RPMI7951 (cell line): Measurements from ENCODE around the gene EN1. TPM values are rescaled to one million over a fixed set of nuclear protein-coding genes. Genes with fewer than 3 reads are reported as not detected.

Source experiments
- DNase-seq: peaks from one replicate; pipeline ENCODE4 v3.0.0-alpha.2; 2012; ENCODE audit warnings: low read depth
- total RNA-seq: library from RNA; depleted of rRNA; stranded (reverse); fragments of >200 nt; shearing (Covaris generic); gene quantifications from 2 replicates; pipeline ENCODE4 v1.2.3, GENCODE V29; 2014

Gene EN1
- total RNA-seq, 1 experiment from 2014 or later = not detected

DNA sequence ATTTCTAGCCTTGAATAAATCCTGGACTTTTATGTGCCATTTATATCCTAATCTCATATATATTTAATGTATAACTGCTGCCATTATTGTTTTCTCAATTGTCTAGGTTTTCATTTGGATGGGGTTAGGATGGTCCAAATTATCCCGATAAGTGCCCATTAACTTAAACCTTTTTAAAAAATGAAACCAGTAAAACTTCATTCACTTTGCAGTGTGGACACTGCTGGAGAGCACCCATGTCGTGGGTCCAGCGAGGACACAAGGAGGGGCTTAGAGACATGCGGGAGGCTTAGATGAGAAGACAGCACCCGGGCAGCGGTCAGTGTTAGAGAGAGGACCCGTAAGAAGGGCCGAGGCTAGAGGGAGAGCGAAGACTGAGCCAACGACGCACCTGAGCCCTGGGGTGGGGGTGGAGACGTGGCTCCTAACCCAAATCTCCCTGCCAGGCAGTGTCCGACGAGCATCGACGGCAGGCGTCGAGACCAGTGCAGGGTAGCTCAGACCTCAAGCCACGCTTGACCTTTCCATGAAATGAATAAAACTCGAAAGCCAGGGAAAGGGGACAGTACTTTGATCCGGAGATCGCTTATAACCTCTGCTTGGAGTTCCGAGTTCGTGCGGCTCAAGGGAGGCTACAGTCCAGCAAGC lies 9.0 kb upstream of the EN1 start:
- no peak for DNase-seq

DNA sequence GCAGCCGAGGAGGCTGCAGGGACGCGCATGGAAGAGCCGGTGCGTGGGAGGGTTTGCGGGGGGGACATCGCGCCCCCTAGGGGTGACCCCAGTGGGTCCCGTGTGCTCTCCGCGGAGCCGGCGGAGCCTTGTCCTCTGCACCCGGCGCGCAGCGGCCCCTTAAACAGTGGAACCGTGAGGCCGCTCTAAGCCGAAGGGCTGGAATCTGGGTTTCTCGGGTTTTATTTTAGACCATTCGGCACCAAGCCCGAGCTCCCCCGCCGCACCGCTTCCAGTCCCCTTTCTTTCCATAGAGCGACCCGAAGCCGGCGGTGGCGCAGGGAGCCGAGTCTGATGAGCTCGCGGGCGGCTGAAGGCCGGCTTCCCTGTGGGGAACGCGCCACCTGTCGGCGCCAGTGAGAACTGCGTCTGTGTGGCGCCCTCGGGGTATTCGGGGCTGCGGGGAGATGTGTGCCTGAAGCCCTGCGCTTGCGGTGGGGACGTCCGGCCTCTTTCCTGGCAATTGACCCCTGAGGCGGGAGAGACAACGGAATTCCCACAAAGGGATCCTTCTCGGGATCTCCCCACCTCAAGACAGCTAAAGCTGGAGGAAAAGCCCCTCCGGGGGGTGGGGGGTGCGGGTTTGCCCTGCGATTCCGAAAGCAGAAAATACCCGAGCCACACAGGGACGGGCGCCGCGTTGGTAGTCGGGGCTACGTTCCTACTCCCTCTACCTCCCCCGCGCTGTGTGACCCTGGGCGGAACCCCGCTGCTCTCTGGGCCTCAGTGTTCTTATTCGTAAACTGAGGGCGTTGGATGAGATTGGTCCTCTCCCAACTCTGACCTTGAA lies 8.2 kb upstream of the EN1 start:
- peak; percentile 55 for DNase-seq

DNA sequence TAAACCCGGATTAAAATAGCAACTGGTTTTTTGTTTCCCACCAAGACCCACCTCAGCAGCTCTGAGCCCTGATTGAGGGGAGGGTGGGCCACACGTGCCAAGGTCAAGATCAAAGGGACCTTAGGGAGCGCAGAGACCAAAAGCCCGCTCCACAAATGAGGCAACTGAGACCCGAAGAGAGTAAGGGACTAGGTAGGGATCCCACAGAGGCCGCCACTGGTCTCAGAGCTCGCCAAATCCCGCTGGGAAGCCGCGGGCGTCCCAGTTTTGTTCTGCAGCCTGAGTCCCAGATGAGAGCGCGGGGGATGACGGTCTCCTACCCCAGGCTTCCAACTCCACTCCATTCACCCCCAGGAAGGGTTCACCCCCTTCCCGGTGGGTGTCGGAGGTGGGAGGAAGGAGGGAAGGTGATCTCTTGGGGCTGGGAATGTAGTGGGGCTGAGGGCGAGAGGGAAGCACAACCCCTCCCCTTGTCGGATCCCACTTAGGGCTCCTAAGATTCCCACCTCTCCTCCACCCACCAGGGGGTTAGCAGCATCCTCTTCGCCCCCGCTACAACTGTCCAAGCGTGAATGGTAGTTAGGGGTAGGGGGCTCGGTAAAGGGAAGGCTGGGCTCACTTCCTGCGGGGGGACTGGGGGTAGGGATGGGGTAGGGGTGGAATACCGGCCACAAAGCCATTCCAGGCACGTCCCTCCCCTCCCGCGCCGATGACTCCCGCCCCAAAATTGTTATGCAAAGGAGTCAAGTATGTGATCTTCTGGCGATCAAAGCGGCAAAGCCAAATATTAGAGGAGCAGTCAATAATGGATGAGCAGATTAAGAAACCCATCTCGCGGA lies 7.3 kb upstream of the EN1 start:
- no peak for DNase-seq

DNA sequence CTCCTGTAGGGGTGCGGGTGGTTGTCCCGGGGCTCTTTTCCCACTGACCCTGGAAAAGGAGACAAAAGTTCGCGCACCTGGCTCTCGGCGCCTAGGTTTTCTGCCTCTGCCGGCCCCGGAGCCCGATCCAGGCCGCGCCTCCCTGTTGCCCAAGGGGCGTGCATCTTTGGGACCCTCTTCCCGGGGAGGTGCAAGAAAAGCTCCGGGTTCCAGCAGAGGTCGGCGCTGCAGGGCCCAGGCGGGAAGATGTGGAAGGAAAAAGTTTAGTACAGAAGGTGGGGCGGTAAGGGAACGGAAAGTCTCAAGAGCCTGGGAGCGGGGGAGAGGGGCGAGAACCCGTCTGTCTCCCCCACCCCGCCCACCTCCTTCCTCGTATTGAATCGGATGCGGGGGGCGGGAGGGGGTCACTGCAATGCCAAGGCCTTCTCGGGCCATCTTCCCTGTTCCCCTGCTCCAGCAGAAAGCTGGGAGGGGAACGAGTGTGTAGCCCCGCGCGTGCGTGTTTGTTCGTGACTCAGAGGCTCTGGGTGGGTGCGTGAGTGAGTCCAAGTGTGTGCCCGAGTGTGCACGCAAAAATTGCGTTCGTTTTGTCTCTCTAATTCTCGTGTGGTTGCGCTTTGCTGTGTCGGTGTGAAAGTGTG lies 6.3 kb upstream of the EN1 start:
- no peak for DNase-seq

DNA sequence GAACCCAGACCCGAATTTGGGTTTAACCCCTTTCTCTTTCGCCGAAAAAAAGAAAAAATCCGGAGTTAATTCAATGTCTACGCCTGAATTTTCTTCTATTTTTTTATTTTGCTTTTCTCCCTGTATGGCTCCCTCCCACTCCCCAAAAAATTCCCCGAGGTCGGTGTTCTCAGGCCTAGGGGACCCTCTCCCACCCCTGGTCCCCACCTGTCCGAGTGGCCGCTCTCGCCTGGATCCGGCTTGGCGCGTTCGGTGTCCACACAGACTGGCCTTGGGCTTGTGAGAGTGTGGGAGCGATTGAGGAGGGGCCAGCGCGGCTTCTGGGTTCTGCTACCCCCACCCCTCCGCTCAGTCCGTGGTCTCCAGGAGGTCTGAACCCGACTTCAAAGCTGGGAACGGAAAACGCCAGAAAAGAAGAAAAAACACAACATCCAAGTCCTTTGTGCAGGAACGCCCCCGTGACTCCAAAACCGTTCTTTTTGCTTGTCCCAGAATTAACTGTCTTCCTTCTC lies 5.7 kb upstream of the EN1 start:
- DNase-seq = no peak

DNA sequence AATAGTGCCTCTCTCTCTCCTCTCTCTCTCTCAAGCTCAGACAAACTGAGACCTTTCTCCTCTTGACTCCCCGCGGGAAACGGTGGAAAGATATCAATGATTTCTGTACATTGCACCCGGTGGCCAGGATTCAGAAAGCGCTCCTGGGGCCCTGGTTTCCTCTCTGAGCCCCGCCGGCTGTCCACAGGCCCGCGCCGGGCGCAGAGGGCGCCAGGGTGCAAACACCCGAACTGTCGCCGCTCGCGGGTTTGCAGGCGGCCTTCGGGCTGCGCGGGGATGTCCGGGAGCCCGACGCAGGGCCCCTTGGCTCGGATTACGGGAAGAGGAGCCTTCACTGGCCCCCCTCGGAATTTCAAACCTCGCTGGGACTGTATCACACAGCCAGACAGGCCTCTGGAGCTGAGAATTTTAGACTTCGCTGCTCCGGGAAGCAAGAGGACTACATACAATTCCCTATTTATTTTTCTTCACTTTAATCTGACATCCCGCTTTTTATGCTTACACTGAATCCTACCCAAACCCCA lies 5.2 kb upstream of the EN1 start:
- no peak for DNase-seq

DNA sequence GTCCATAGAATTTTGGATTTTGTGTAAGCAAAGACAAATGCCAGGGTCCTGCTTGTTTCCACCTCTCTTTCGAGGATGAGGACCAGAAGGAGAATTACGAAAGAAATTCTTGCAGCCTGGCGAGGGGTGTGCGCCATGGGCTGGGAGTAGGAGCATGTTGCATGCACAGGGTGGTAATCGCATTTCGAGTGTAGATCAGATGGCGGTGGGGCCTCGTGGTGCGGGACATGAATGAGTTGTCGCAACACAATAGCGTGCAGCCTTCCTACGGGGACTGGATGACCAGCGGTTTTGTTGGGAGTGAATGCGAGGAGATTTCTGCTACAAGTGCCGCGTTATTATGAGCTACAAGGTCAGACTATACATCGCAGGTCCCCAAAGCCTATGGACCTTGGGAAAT lies 4.2 kb upstream of the EN1 start:
- DNase-seq = no peak

DNA sequence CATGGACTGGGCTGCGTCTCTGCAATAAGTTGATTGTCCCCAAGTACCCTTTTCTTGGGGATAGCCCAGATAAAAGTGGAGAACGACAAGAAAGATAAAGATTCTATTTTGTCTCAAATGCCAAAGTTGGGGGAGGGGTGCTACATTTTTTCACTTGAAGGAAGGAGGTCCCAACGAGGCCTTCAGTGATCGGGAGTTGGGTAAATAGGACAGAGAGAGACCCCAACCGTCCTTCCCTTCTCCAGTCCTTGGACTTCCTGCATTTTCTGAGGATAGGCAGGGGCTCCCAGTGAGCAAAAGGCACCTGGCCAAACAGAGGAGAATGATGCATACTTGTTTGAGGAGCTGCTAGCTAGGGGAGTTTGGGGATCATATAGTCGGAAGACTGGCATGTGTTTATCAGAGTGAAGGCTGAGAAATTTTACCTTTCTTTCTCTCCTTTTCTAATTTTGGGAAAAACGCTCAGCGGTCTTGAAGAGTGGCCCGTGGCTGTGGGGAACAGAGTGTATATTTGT lies 3.5 kb upstream of the EN1 start:
- no peak for DNase-seq

DNA sequence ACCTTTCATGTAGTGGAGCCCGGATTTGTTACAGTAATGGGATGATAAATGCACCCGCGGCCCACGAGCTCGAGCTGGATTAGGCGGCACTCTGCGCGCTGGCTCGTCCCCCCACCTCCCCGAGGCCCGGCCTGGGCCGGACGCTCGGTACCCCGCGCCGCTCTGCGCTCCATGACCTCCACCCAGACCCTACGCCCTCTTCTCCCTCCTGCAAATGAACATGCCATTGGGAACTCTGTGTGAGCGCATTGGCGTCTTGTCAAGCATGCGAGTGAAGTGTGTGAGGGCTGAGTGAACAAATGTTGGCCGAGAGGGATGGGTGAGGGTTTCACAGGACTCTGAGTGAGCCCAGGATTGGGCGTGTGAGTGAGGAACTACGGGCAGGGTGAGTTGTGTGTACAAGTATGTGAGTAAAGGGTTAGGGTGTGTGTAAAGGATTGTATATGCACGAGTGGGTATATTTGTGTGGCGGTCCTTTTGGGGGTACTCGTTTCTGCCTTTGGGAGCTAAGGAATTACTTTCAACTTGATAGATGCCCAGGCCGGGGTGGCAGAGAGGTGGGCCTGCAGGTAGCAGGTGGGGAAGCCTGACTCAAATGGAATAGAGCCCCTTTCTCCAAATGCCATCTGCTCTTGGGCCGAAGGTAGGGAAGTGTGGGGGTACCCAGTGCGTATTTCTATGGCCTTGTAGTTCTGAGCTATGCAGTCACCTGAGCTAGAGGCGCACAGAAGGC lies 2.9 kb upstream of the EN1 start:
- no peak for DNase-seq

DNA sequence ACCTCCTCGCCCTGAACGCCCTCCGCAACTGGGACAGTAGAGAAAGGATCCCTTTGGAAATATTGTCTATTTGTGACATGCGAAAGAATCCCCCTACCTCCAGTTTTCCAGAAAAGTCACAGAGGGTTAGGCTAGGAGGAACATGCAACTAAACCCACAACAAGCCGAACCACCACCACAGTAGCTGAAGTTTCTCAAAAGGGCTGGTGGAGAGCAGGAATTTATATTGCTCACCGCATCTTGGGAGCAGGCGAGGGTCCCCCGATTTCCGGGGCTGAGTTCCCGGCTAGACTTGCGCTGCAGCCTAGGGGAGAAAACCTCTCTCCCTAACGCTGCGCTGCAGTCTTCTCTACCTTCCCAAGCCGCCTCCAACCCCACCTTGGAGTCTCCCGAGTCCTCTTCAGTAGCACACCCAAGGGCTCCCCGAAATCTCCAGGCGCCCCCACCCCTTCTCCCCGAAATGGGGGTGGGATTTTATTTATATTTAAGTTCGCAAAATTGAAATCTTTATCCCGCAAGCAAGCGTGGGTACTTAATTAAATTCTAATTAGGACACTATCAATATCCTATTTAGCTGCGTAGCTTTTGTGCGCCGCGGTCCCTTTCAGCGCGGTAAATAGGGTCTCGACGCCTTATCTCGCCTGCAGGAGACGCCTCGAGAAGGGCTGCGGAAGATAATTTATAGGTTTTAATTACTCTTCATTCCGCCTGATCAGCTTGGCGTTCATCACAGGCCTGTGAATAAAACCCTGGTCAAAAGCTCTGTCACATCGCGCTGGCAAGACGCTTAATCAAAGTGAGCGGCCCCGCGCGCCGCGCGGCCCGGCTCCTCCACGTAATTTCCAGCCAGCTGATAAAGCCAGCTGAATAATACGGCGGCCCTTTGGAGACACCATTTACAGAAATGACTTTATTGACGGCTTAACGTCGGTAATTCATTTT lies 2.0 kb upstream of the EN1 start:
- DNase-seq = no peak

DNA sequence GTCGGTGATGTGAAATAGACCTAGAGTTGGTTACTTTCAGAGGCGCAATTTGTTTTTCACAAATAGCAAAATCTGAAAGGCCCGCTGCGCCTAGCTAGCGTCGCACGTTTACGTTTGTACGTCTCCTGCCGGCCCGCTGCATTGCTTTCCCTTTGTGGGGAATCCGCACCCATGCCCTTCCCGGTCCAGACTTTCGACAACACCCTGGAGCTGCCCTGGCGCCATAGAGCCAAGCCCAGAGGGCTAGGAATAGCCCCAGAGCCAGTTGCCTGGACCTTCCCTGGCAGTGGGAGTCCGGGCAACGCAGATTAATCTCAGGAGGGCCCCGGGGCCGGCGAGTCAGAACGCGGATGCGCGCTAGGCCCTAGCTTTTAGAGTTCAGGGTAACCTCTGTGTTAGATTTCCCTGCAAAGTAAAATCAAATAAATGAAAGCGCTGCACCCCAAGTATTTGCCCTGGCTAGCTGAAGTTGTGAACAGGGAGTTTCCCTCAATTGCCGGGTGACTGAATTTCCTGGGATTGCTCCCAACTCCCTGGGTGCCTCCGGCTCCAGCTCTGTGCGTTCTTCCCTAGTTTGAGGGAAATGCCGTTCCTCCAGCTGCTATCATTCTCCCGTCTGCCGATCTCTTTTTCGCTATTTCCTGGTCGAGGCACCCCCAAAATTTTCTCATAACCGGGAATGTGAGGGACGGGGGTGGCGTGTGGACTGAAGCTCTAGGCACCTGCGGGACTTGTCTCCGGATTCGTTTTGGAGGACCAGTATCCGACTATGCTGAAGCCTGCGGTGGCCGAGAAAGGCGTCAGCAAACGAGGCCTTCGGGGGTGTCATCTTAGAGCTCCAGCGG lies 1.2 kb upstream of the EN1 start:
- DNase-seq = no peak

DNA sequence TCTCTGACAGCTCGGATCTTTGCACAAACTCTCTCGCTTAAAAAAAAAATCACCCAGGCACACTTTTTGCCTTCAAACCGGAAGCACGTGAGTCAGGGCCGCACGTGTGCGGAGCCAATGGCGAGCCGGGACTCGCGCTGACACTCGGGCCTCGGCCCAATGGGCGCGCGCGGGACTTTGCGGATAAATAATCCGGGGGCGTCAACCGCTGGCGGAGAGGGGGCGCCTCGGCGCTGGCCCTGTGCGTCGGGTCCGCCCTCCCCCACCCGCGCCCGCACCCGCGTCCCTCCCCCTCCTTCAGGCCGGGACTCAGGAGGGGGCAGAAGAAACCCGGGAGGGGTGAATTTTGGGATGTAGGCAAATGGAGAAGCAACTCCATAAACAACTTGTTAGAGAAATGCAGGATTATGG lies 319 bp upstream of the EN1 start:
- DNase-seq = peak; percentile 34

DNA sequence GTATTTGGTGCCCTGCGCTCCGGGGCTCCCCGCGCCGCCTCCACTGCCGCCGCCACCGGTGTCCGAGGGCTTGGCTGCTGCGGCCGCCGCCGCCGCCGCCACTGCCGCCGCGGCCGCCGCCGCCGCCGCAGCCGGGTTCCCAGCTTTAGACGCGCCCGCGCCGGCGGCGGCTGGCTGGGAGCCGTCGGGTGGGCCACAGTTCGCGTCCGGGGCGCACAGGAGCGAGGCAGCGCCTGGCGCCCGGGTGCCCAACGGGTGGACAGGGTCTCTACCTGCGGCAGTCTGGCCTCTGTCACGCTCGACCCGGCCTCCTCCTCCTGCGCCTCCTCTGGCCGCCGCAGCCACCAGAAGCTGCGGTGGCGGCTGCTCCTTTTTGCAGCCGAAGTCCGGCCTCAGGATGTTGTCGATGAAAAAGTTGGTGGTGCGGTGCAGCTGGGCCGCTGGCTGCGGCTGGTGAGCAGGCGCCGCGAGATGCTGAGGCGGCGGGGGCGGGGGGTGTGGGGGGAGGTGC lies 951 bp downstream of the EN1 start:
- DNase-seq = no peak

DNA sequence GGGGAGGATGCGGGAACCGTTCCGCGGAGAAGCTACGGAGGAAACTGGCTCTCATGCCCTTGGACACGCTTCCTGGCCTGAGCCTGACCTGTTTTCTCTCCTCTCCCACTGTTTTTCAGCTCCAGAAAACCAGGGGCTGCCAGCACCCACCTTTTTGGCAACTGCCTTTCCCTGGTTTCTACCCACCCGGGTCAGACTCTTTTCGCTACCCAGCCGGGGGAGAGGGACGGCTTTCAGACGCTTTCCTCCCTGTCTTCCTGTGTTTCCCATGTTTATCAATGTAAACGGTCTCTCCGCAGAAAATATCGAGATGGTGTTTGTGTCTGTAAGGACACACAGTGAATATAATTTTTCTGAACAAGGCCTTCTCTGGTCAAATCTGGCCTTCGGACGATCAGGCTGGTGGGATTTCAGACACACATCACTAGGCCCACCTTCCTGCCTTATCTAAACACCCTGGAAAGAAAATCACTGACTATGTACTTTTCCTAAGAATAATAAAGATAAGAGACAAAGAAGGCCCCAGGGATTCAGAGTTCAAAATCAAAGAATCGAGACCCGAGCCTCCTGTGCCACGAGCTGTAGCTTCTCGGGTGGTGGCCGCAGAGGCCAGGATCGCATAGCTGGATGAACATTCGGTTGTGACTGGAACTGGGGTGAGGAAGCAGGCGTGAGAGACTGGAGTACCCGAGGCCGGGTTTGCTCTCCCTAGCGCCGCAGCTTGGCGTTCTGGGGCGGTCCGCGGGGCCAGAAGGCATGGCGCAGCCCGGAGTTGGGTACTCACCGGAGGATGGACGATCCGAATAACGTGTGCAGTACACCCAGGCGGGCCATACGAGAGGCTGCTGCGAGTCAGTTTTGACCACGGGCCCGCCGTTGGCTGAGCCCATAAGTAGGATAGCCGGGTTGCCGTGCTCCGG lies 1.7 kb downstream of the EN1 start:
- no peak for DNase-seq

DNA sequence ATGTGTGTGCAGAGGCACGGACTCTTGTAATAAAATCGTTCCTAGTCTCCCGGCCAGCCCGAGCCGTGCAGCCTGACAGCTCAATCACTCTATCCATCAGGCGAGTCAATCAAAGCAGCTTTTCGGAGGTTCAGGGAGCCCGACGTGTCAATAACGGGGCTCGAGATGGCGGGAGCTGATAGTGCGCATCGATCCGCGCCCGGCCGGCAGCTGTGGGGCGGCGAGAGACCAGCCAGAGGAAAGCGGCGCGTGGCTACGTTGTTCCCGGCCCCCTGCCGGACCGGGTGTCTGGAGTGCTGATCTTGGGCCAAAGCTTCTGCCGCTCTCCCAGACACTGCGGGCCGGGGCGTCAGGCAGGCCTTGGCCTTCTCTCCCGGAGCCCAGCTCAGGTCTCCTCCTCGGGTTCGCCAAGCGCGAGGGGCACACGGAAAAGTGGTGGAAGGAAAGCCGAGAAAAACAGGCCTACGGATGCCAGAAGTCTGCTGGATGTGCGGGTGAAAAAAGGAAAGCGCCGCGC lies 2.4 kb downstream of the EN1 start:
- no peak for DNase-seq

DNA sequence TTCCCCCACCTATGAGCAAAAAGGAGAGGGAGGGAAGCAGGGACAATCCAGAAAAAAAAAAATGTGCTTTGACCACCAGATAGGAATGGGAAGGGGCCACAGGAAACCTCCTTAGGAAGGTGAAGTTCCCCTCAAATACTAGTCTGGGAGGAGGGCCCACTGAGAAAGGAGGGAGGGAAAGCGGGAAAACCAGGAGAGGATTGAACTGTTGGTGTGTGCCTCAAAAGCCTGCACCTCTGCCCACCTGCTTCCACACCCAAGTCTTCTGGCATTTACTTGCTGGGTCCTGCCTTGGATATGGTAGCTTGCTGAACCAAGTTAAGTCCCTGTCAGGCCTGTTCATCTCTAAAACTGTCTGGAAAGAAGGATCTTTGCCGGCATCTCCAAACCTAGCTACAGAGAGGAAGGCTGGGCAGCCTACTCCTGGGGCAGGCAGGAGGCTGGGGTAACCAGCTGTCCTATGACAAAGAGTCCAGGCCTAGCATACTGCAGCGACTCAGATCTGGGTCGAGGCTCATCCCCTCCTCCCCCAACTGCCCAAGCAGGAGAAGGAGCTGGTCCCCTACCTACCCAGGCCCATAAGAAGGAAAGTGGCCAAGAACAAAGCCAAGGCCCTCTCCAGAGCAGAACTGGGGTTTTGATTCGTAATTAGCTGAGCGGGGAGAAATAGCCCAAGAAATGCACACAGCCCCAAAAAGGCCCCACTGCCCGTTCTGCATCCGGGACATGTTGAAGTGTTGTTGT lies 3.0 kb downstream of the EN1 start:
- DNase-seq = no peak
